Calu3 (cell line): ENCODE results near the gene FAM24A. TPM values are rescaled to one million over a fixed set of nuclear protein-coding genes. Genes with fewer than 3 reads are reported as not detected.
A peak's percentile ranks its signal among the peaks of the same experiment; 100 is the strongest.
"Not testable (repeated sequence)": the region's sequence is repeated elsewhere in the genome, so short reads cannot be mapped to it uniquely, and the experiment has no call there.

Source experiments
- BruUV-seq: library from RNA; stranded (reverse); fragments of 400-500 nt; replicated peaks from 2 replicates; lab custom pipeline; 2021; lab: Mats Ljungman, UMichigan
- CTCF ChIA-PET: fragments of 300-600 bp; sonication (Branson Sonifier 250); formaldehyde crosslinking; loops from one replicate; lab custom pipeline; 2022; ENCODE audit warnings: antibody characterized with exemption; lab: Charles Lee
- DNase-seq: peaks from one replicate; pipeline ENCODE4 v3.0.0; 2022
- H3K27ac Mint-ChIP-seq: one replicate; pipeline ENCODE4 v1.8.0; 2022; ENCODE audit warnings: mixed read lengths; ENCODE audit not compliant: unreplicated experiment
- H3K27me3 Mint-ChIP-seq: one replicate; pipeline ENCODE4 v1.8.0; 2022; ENCODE audit warnings: mixed read lengths; ENCODE audit not compliant: unreplicated experiment
- H3K36me3 Mint-ChIP-seq: one replicate; pipeline ENCODE4 v1.8.0; 2022; ENCODE audit warnings: mild to moderate bottlenecking, moderate library complexity, mixed read lengths; ENCODE audit not compliant: insufficient read depth, unreplicated experiment
- H3K4me1 Mint-ChIP-seq: one replicate; pipeline ENCODE4 v1.8.0; 2022; ENCODE audit warnings: mild to moderate bottlenecking, low read depth, mixed read lengths; ENCODE audit not compliant: unreplicated experiment
- H3K4me3 Mint-ChIP-seq: one replicate; pipeline ENCODE4 v1.8.0; 2022; ENCODE audit warnings: mild to moderate bottlenecking, low read depth, moderate library complexity, mixed read lengths; ENCODE audit not compliant: unreplicated experiment
- H3K9me3 Mint-ChIP-seq: one replicate; pipeline ENCODE4 v1.8.0; 2022; ENCODE audit warnings: low read depth, mixed read lengths; ENCODE audit not compliant: unreplicated experiment
- intact Hi-C: fragments of 100-400 bp; cut with micrococcal nuclease; formaldehyde crosslinking; loops from one replicate; pipeline ENCODE4 v1.10.0; 2022; ENCODE audit not compliant: unreplicated experiment
- total RNA-seq: library from RNA; stranded (reverse); gene quantifications from 2 replicates; pipeline ENCODE4 v1.2.3, GENCODE V29; 2022
- TF ChIP-seq, protein P1 (sequence below): fragments of 200-600 bp; IDR thresholded peaks from one replicate; pipeline ENCODE4 v1.8.0; 2022; ENCODE audit warnings: antibody characterized with exemption; ENCODE audit not compliant: unreplicated experiment

FAM24A gene
- total RNA-seq, 1 experiment from 2014 or later, result not detected

DNA sequence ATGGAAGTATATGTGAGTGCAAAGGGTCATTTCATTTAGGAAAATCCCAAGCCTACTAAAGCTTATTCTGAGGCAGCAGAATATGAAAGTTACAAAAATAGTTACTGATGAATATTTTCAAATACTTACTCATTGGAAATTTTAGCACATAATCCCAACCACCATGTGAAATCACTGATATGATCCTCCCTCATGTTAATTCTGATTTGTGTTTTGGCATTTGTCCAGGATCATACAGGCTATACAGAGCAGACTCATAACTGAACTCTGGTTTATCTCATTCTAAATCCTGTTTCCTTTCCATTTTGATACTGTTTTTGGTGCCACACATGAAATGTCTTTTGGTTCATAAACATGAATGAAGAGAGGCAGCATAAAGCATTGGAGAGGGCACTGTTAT lies 27.6 kb upstream of the FAM24A start:
- CTCF ChIA-PET, result no interaction called here
- intact Hi-C loops, result no loop called here
- Mint-ChIP-seq H3K4me1 (no peaks in the 10 kb centered on the region), H3K9me3 (no peaks in the 10 kb centered on the region), H3K36me3 (peaks cover 17% of the 10 kb centered on the region), H3K4me3 (no peak overlapping the region), H3K27me3 (no peaks in the 10 kb centered on the region), H3K27ac (no peak overlapping the region)
- no TSS peak for BruUV-seq
- no peak for DNase-seq
- TF ChIP-seq, protein P1, sequence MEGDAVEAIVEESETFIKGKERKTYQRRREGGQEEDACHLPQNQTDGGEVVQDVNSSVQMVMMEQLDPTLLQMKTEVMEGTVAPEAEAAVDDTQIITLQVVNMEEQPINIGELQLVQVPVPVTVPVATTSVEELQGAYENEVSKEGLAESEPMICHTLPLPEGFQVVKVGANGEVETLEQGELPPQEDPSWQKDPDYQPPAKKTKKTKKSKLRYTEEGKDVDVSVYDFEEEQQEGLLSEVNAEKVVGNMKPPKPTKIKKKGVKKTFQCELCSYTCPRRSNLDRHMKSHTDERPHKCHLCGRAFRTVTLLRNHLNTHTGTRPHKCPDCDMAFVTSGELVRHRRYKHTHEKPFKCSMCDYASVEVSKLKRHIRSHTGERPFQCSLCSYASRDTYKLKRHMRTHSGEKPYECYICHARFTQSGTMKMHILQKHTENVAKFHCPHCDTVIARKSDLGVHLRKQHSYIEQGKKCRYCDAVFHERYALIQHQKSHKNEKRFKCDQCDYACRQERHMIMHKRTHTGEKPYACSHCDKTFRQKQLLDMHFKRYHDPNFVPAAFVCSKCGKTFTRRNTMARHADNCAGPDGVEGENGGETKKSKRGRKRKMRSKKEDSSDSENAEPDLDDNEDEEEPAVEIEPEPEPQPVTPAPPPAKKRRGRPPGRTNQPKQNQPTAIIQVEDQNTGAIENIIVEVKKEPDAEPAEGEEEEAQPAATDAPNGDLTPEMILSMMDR, result no peak

DNA sequence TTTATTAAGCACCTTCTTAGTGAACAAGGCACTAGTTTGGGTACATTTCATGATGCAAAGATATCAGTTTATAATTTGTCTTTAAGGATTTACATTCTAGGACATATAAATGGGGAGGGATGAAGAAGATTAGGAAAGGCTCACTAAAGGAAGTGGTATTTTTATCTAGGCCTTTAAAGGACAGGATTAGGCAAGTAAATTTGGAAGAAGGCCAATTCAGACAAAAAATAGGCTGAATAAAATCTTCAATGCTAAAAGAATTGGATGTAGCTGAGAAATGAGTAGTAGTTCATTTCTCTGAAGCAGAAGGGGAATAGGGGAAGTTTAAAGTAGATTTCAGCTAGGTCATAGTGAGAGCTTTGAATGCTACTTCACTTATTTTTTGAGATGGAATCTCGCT lies 26.2 kb upstream of the FAM24A start:
- TF ChIP-seq, protein P1, result no peak
- intact Hi-C loops, result no loop called here
- BruUV-seq, result no TSS peak
- no peak for DNase-seq
- peaks cover 10% of the 10 kb centered on the region for H3K36me3 Mint-ChIP-seq
- no peaks in the 10 kb centered on the region for H3K4me1 Mint-ChIP-seq
- H3K27ac Mint-ChIP-seq, result no peak overlapping the region
- CTCF ChIA-PET, result no interaction called here
- no peaks in the 10 kb centered on the region for H3K9me3 Mint-ChIP-seq
- no peaks in the 10 kb centered on the region for H3K27me3 Mint-ChIP-seq
- no peak overlapping the region for H3K4me3 Mint-ChIP-seq

DNA sequence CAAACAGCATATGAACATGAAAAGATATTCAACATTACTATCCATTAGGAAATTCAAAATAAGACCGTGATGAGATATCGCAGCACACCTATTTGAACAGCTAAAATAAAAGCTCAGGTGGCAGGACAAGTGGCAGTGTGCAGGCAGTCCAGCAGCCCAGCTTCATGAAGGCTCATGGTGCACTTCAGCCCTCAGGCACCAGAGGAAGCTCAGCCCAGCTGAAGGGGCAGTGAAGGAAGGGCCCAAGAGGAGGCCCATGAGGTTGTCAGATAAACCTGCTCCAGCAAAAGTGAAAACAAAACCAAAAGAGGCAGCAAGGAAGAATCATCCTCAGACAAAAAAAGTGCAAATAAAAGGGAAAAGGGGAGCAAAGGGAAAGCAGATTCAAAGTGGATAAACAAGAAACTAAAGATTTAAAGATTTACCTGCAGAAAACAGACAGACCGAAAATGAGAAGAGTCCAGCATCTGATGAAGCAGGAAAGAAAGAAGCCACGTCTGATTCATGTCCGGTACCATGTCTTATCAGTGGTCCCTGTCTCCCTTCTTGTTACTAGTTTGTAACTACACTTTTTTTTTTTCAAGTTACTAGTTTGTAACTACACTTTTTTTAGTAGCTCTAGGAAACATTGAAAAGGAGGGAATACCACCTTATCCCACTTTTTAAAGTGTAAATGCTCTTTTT lies 16.0 kb upstream of the FAM24A start:
- CTCF ChIA-PET, result no interaction called here
- BruUV-seq, result no TSS peak
- Mint-ChIP-seq H3K9me3 (no peaks in the 10 kb centered on the region), H3K27ac (no peak overlapping the region), H3K4me3 (no peak overlapping the region), H3K27me3 (no peaks in the 10 kb centered on the region), H3K4me1 (no peaks in the 10 kb centered on the region), H3K36me3 (no peaks in the 10 kb centered on the region)
- TF ChIP-seq, protein P1, result no peak
- intact Hi-C loops, result no loop called here
- no peak for DNase-seq

DNA sequence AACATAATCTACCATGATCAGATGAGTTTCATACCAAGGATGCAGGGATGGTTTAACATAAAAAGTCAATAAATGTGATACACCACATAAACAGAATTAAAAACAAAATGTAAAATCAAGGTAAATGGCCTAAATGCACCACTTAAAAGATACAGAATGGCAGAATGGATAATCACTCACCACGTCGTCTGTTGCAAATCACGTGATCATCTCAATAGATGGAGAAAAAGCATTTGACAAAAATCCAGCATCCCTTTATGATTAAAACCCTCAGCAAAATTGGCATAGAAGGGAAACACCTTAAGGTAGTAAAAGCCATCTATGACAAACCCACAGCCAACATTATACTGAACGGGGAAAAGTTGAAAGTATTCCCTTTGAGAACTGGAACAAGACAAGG lies 6.5 kb upstream of the FAM24A start:
- intact Hi-C loops, H3K4me3 Mint-ChIP-seq, H3K36me3 Mint-ChIP-seq, H3K9me3 Mint-ChIP-seq, BruUV-seq, H3K4me1 Mint-ChIP-seq, H3K27ac Mint-ChIP-seq, H3K27me3 Mint-ChIP-seq, DNase-seq, CTCF ChIA-PET: not testable (repeated sequence)

DNA sequence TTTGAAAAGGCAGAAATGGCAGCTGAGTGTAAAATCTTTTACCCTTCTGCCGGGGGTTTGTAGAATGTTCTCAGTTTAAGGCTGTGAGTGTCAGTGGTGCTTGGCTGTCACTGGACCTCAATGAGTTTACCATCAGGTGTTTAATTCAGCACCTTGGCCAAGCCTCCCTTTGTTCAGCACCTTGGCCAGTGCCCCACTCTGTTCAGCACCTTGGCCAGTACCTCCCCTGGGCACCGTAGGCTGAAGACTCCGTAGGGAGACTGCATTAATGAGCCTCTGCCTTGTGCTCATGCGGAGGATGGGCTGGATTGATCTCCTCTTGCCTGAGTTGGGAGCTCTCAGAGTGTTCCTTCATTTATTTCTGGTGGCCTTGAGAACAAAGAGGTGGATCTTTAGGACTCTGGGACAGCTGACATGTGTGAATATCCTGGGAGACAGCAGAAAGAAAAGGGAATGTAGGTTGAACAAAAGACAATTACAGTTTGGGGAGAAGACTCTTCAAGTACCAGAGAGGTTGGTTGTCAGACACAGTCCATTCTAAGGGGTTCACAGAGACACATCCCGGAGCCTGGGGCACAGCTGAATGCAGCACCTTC lies 1.6 kb downstream of the FAM24A start:
- Mint-ChIP-seq H3K27me3 (peaks cover 12% of the 10 kb centered on the region), H3K4me3 (no peak overlapping the region), H3K27ac (no peak overlapping the region), H3K4me1 (no peaks in the 10 kb centered on the region), H3K36me3 (no peaks in the 10 kb centered on the region), H3K9me3 (no peaks in the 10 kb centered on the region)
- peak; percentile 46 for DNase-seq
- TF ChIP-seq, protein P1, result no peak
- BruUV-seq, result no TSS peak
- intact Hi-C loops, result no loop called here
- CTCF ChIA-PET, result no interaction called here
